Measurements from ENCODE around the gene FAM219B.

FAM219B gene

GRCh38 chr15:74903676-74904075 is 3.0 kb downstream of the FAM219B start:
- no peaks in the 10 kb centered on the region for H3K36me3 ChIP-seq (ENCODE audit: low read length)
- H3K4me2 ChIP-seq (ENCODE audit: low read depth, low read length, poor library complexity, severe bottlenecking): no peak overlapping the region

GRCh38 chr15:74902295-74903075 is 4.2 kb downstream of the FAM219B start:
- no peak for TF ChIP-seq EZH2phosphoT487 (conservative IDR thresholded peaks at IDR 0.05; ENCODE audit: low read length)
- no peak for TF ChIP-seq CTCF (IDR thresholded peaks at IDR 0.05; ENCODE audit: insufficient read depth, low read length, poor library complexity, severe bottlenecking)
- Histone ChIP-seq H4K20me1 (ENCODE audit: low read depth, low read length) (no peaks in the 10 kb centered on the region), H3K4me2 (ENCODE audit: low read depth, low read length, poor library complexity, severe bottlenecking) (no peak overlapping the region), H3K36me3 (ENCODE audit: low read length) (no peaks in the 10 kb centered on the region), H2AFZ (ENCODE audit: low read depth, low read length, severe bottlenecking) (no peak overlapping the region), H3F3A (ENCODE audit: insufficient read depth) (peaks cover 9% of the 10 kb centered on the region; the same call in 1 of the 2 replicates), H3K9me2 (replicated peaks; ENCODE audit: insufficient read depth, low read length) (no peaks in the 10 kb centered on the region), H3K27me3 (ENCODE audit: low read length) (no peaks in the 10 kb centered on the region), H3K27ac (ENCODE audit: low read depth, low read length) (no peak overlapping the region), H3K4me3 (ENCODE audit: insufficient read depth, low read length, poor library complexity, severe bottlenecking) (no peak overlapping the region), H3K9ac (ENCODE audit: low read length) (no peak overlapping the region), H3K9me3 (ENCODE audit: insufficient read depth, low read length) (no peaks in the 10 kb centered on the region), H3K79me2 (ENCODE audit: insufficient read depth, low read length) (peaks cover 5% of the 10 kb centered on the region; the same call in 1 of the 2 replicates)

More at GRCh38 chr15:74903676-74904075, 3.0 kb downstream of the FAM219B start:
- TF ChIP-seq EZH2phosphoT487 (conservative IDR thresholded peaks at IDR 0.05; ENCODE audit: low read length) (no peak), CTCF (IDR thresholded peaks at IDR 0.05; ENCODE audit: insufficient read depth, low read length, poor library complexity, severe bottlenecking) (no peak)
- Histone ChIP-seq H3K9me3 (ENCODE audit: insufficient read depth, low read length) (no peaks in the 10 kb centered on the region), H3F3A (ENCODE audit: insufficient read depth) (peaks cover 9% of the 10 kb centered on the region), H3K9me2 (replicated peaks; ENCODE audit: insufficient read depth, low read length) (no peaks in the 10 kb centered on the region), H4K20me1 (ENCODE audit: low read depth, low read length) (no peaks in the 10 kb centered on the region), H2AFZ (ENCODE audit: low read depth, low read length, severe bottlenecking) (no peak overlapping the region), H3K27me3 (ENCODE audit: low read length) (no peaks in the 10 kb centered on the region), H3K27ac (ENCODE audit: low read depth, low read length) (no peak overlapping the region), H3K9ac (ENCODE audit: low read length) (no peak overlapping the region), H3K4me3 (ENCODE audit: insufficient read depth, low read length, poor library complexity, severe bottlenecking) (no peak overlapping the region), H3K79me2 (ENCODE audit: insufficient read depth, low read length) (peaks cover 5% of the 10 kb centered on the region; the same call in 1 of the 2 replicates)

DNA sequence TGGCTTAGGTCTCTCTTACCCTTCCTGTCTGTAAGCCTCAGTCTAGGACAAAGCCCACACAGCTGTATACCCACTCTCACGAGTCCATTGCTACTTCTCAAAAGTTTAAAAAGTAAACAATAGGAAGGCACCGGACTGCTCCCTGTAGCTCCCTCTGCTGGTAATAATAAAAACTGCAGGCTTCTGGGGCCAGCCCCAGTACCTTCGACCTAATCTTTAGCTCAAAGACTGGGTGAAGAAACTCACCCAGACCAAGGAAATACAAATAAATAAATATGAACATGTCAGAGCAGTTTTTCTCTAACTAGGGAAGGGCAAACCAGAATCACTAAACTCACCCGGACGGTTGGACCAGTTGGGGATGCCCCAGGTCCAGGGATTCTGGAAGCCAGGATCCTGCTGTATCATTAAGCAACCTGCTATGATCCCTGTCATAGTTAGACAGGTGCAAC is 5.0 kb downstream of the FAM219B start:
- Histone ChIP-seq H3K27ac (ENCODE audit: low read depth, low read length) (no peak overlapping the region), H2AFZ (ENCODE audit: low read depth, low read length, severe bottlenecking) (no peak overlapping the region), H3K9ac (ENCODE audit: low read length) (no peak overlapping the region), H3K9me2 (replicated peaks; ENCODE audit: insufficient read depth, low read length) (no peaks in the 10 kb centered on the region), H3K4me2 (ENCODE audit: low read depth, low read length, poor library complexity, severe bottlenecking) (no peak overlapping the region), H3F3A (ENCODE audit: insufficient read depth) (peaks cover 9% of the 10 kb centered on the region; the same call in 1 of the 2 replicates), H3K4me3 (ENCODE audit: insufficient read depth, low read length, poor library complexity, severe bottlenecking) (no peak overlapping the region), H3K9me3 (ENCODE audit: insufficient read depth, low read length) (no peaks in the 10 kb centered on the region), H4K20me1 (ENCODE audit: low read depth, low read length) (no peaks in the 10 kb centered on the region), H3K36me3 (ENCODE audit: low read length) (no peaks in the 10 kb centered on the region), H3K79me2 (ENCODE audit: insufficient read depth, low read length) (peaks cover 5% of the 10 kb centered on the region; the same call in 1 of the 2 replicates), H3K27me3 (ENCODE audit: low read length) (no peaks in the 10 kb centered on the region)
- TF ChIP-seq CTCF (IDR thresholded peaks at IDR 0.05; ENCODE audit: insufficient read depth, low read length, poor library complexity, severe bottlenecking) (peak; percentile 95), EZH2phosphoT487 (conservative IDR thresholded peaks at IDR 0.05; ENCODE audit: low read length) (no peak)

Measured in SU-DHL-6 (cell line).